Upper lobe of left lung (tissue), 6 donors: ENCODE results near the gene SYK. TPM values are rescaled to one million over a fixed set of nuclear protein-coding genes. Genes with fewer than 3 reads are reported as not detected.

Experiments used
- ATAC-seq, 2 donors: fragments of 200-7000 bp; cut with Tn5 transposase; one replicate each; pipeline ENCODE4 v1.9.1; 2022; ENCODE audit warnings: mild to moderate bottlenecking in 2 of 2, moderate library complexity in 2 of 2; ENCODE audit not compliant: low FRiP score in 2 of 2
- DNase-seq, 2 donors: peaks; one replicate each; pipeline ENCODE4 v3.0.0-alpha.2; 2019 to 2020
- H3K27ac ChIP-seq, 4 donors: fragments of 200-600 bp; sonication (generic); one replicate each; pipeline ENCODE4 v1.5.1; 2016 to 2019
- H3K27me3 ChIP-seq, 4 donors: fragments of 200-600 bp; sonication (generic); one replicate each; pipeline ENCODE4 v1.5.1; 2017 to 2019
- H3K36me3 ChIP-seq, 4 donors: fragments of 200-600 bp; sonication (generic); one replicate each; pipeline ENCODE4 v1.5.1; 2016 to 2019
- H3K4me1 ChIP-seq, 4 donors: fragments of 200-600 bp; sonication (generic); one replicate each; pipeline ENCODE4 v1.5.1; 2018 to 2019
- H3K4me3 ChIP-seq, 4 donors: fragments of 200-600 bp; sonication (generic); one replicate each; pipeline ENCODE4 v1.5.1; 2017 to 2019; ENCODE audit warnings: mild to moderate bottlenecking in 2 of 4, moderate library complexity in 1 of 4
- H3K9me3 ChIP-seq, 4 donors: fragments of 200-600 bp; sonication (generic); one replicate each; pipeline ENCODE4 v1.5.1; 2018 to 2019
- EP300 ChIP-seq, 4 donors: sonication (generic); formaldehyde crosslinking; IDR thresholded peaks; one replicate each; pipeline ENCODE4 v1.5.1; 2017; ENCODE audit warnings: antibody characterized with exemption in 4 of 4, control low read depth in 2 of 4
- POLR2A ChIP-seq, 4 donors: fragments of 450-650 bp; IDR thresholded peaks; one replicate each; pipeline ENCODE4 v1.5.1; 2016 to 2017; ENCODE audit warnings: antibody characterized with exemption in 4 of 4, mild to moderate bottlenecking in 2 of 4
- POLR2AphosphoS5 ChIP-seq, 2 donors: sonication (generic); formaldehyde crosslinking; IDR thresholded peaks; one replicate each; pipeline ENCODE4 v1.5.1; 2017; ENCODE audit warnings: antibody characterized with exemption in 2 of 2
- WGBS, 2 donors: methylation state at CpG; one replicate each; pipeline ENCODE4 v1.1.5; 2017 to 2018; 5-methylcytosine and 5-hydroxymethylcytosine counted together
- total RNA-seq, 6 donors: library from RNA; depleted of rRNA in 4 of 6; stranded (reverse); fragments of >200 nt in 4 of 6; gene quantifications; one replicate each; pipeline versions ENCODE4 v1.1.0 to v1.2.1, GENCODE V29; 2016 to 2021
- TF ChIP-seq, protein P1 (sequence below), 6 experiments: fragments of 450-650 bp in 4 of 6; fragments of 200-600 bp in 2 of 6; sonication (generic) in 2 of 6; IDR thresholded peaks; one replicate each; pipeline ENCODE4 v1.5.1; 2016 to 2019; ENCODE audit warnings: antibody characterized with exemption in 6 of 6
- donor health status: DM: no; HTN: no; CAD: no; lungs with moderate emphysema.
- donor health status: DM: no; HTN: yes; CAD: no; lungs with severe emphysema.

Gene SYK
- total RNA-seq, 6 donors from 2014 or later: 35.3 to 91.6 (median 47.6) TPM

DNA sequence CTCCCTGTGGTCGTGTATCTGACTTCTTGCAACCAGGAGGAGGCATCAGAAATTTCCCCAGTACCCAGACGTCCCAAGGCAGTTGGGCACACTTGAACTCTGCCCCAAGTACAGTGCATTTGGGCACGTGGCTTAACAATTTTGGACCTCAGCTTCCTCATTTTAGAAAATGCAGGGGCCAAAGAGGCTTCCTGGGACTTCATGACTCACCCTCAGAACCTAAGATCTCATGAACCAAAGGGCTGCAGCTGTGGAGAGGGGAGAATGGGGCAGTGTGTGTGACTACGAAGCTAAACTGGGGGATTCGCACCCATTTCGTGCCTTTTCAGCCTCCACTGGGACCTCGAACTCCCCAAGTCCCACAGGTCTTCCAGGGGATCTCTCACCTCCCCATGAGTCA is 59.2 kb downstream of the SYK start:
- no peak for TF ChIP-seq POLR2AphosphoS5 (IDR thresholded peaks at IDR 0.05)
- TF ChIP-seq, protein P1, sequence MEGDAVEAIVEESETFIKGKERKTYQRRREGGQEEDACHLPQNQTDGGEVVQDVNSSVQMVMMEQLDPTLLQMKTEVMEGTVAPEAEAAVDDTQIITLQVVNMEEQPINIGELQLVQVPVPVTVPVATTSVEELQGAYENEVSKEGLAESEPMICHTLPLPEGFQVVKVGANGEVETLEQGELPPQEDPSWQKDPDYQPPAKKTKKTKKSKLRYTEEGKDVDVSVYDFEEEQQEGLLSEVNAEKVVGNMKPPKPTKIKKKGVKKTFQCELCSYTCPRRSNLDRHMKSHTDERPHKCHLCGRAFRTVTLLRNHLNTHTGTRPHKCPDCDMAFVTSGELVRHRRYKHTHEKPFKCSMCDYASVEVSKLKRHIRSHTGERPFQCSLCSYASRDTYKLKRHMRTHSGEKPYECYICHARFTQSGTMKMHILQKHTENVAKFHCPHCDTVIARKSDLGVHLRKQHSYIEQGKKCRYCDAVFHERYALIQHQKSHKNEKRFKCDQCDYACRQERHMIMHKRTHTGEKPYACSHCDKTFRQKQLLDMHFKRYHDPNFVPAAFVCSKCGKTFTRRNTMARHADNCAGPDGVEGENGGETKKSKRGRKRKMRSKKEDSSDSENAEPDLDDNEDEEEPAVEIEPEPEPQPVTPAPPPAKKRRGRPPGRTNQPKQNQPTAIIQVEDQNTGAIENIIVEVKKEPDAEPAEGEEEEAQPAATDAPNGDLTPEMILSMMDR (IDR thresholded peaks at IDR 0.05): no peak
- TF ChIP-seq EP300 (IDR thresholded peaks at IDR 0.05): no peak
- no peak for TF ChIP-seq POLR2A (IDR thresholded peaks at IDR 0.05)

DNA sequence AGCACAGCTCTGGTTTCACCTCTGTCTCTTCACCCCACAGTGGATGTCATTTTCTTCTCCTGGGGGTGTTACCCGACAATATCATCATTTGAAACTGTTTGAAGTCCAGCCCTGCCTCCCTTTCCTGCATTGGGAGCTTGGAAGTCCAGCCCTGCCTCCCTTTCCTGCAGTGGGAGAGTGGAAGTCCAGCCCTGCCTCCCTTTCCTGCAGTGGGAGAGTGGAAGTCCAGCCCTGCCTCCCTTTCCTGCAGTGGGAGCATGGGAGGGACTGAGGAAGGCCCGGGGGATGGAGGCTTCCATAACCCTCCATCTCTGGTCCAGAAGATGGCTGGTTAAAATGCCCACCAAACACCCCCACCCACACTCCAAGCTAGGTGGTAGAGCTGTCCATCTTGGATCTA is 59.8 kb downstream of the SYK start:
- ATAC-seq (no peak), DNase-seq (no peak)
- H3K4me1 ChIP-seq: no peaks in the 10 kb centered on the region
- H3K27me3 ChIP-seq: no peaks in the 10 kb centered on the region
- no peaks in the 10 kb centered on the region for H3K9me3 ChIP-seq
- H3K27ac ChIP-seq: no peak overlapping the region
- H3K36me3 ChIP-seq: peaks cover 0 to 11% (median 7%) of the 10 kb centered on the region in 4 donors
- H3K4me3 ChIP-seq: no peak overlapping the region
- 93% methylated on average over 2 of the region's 2 CpGs; no CpG with 5 or more reads in 1 of the 2 donors for WGBS, 2 donors
- TF ChIP-seq EP300 (IDR thresholded peaks at IDR 0.05) (no peak), POLR2AphosphoS5 (IDR thresholded peaks at IDR 0.05) (no peak), POLR2A (IDR thresholded peaks at IDR 0.05) (no peak)
- TF ChIP-seq, protein P1 (IDR thresholded peaks at IDR 0.05): no peak

More for the DNA sequence above, 59.2 kb downstream of the SYK start:
- H3K4me3 ChIP-seq: no peak overlapping the region
- 80 to 87% methylated on average over 5 to 7 of the region's 7 CpGs for WGBS, 2 donors
- no peaks in the 10 kb centered on the region for H3K27me3 ChIP-seq
- ATAC-seq (peak; percentile 20 to 80), DNase-seq (peak in 1 of 2 donors; percentile 57)
- no peak overlapping the region for H3K27ac ChIP-seq
- H3K9me3 ChIP-seq: no peaks in the 10 kb centered on the region
- H3K4me1 ChIP-seq: no peaks in the 10 kb centered on the region
- H3K36me3 ChIP-seq: peaks cover 0 to 11% (median 7%) of the 10 kb centered on the region in 4 donors

- H3K4me3 ChIP-seq: no peak overlapping the region
- no peaks in the 10 kb centered on the region for H3K4me1 ChIP-seq
- no peaks in the 10 kb centered on the region for H3K27me3 ChIP-seq
- peaks cover 0 to 15% (median 7%) of the 10 kb centered on the region in 4 donors for H3K36me3 ChIP-seq
- 91 to 93% methylated on average over 8 to 16 of the region's 16 CpGs for WGBS, 2 donors
- no peak overlapping the region for H3K27ac ChIP-seq
- TF ChIP-seq EP300 (IDR thresholded peaks at IDR 0.05): no peak
- TF ChIP-seq POLR2AphosphoS5 (IDR thresholded peaks at IDR 0.05): no peak
- no peak for TF ChIP-seq POLR2A (IDR thresholded peaks at IDR 0.05)
- TF ChIP-seq, protein P1 (IDR thresholded peaks at IDR 0.05): no peak
- ATAC-seq (no peak), DNase-seq (no peak)
- H3K9me3 ChIP-seq: no peaks in the 10 kb centered on the region
Measured at GRCh38 chr9:90861826-90862740, 60.5 kb downstream of the SYK start.

DNA sequence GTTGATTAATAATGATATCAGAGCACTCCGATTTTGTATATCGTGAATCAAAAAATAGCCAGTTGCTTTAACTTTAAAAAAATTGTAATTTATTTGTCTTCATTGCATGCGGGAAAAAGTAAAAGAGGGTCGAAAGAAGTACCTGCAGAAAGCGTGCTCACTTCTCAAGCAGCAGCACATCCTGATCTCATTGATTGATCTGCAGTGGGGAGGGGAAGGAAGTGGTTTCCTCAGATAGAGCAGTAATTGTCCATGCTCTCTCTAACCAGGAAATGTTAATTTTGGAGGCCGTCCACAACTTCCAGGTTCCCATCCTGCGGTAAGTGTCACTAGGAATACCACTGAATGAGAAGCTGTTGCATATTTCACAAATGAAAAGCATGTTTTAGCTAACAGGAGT is 63.2 kb downstream of the SYK start:
- WGBS, 2 donors: 67% methylated on average over 7 of the region's 7 CpGs
- DNase-seq (no peak), ATAC-seq (no peak)
- H3K9me3 ChIP-seq: no peaks in the 10 kb centered on the region
- H3K27ac ChIP-seq: no peak overlapping the region
- no peaks in the 10 kb centered on the region for H3K27me3 ChIP-seq
- H3K4me3 ChIP-seq: no peak overlapping the region
- H3K36me3 ChIP-seq: peaks cover 0 to 18% (median 9%) of the 10 kb centered on the region in 4 donors
- H3K4me1 ChIP-seq: no peaks in the 10 kb centered on the region
- TF ChIP-seq EP300 (IDR thresholded peaks at IDR 0.05) (no peak), POLR2A (IDR thresholded peaks at IDR 0.05) (no peak), POLR2AphosphoS5 (IDR thresholded peaks at IDR 0.05) (no peak)
- TF ChIP-seq, protein P1 (IDR thresholded peaks at IDR 0.05): no peak
